Neuron (in vitro differentiated cells): ENCODE data around the gene MAGI1.

Source experiments
- H2AFZ ChIP-seq: one replicate; pipeline ENCODE4 v1.6.1; 2013; ENCODE audit warnings: low read depth, mild to moderate bottlenecking, inconsistent platforms, low read length, moderate library complexity
- H3K27me3 ChIP-seq: one replicate; pipeline ENCODE4 v1.6.1; 2013; ENCODE audit warnings: low read length; ENCODE audit not compliant: insufficient read depth
- H3K36me3 ChIP-seq: one replicate; pipeline ENCODE4 v1.6.1; 2013; ENCODE audit warnings: low read length; ENCODE audit not compliant: insufficient read depth
- H3K4me1 ChIP-seq: one replicate; pipeline ENCODE4 v1.6.1; 2013; ENCODE audit warnings: low read length; ENCODE audit not compliant: insufficient read depth
- H3K4me3 ChIP-seq: 2 replicates; pipeline ENCODE4 v1.5.1; 2013; ENCODE audit warnings: mild to moderate bottlenecking, low read length, moderate library complexity
- H3K9me3 ChIP-seq: one replicate; pipeline ENCODE4 v1.6.1; 2013; ENCODE audit warnings: low read length

MAGI1 gene

DNA sequence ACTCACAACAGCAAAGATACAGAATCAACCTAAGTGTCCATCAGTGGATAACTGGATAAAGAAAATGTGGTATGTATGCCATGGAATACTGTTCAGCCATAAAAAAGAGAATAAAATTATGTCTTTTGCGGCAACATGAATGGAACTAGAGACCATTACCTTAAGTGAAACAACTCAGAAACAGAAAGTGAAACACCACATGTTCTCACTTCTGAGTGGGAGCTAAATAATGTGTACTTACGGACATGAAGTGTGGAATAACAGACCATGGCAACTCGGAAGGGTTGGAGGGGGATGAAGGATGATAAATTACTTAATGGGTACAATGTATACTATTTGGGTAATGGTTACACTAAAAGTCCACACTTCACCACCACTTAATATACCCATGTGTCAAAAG, 600.6 kb downstream of the MAGI1 start:
- Histone ChIP-seq H3K9me3 (no peaks in the 10 kb centered on the region), H3K4me3 (no peak overlapping the region), H2AFZ (no peak overlapping the region), H3K36me3 (peaks cover 32% of the 10 kb centered on the region), H3K4me1 (peaks cover 8% of the 10 kb centered on the region), H3K27me3 (no peaks in the 10 kb centered on the region)

DNA sequence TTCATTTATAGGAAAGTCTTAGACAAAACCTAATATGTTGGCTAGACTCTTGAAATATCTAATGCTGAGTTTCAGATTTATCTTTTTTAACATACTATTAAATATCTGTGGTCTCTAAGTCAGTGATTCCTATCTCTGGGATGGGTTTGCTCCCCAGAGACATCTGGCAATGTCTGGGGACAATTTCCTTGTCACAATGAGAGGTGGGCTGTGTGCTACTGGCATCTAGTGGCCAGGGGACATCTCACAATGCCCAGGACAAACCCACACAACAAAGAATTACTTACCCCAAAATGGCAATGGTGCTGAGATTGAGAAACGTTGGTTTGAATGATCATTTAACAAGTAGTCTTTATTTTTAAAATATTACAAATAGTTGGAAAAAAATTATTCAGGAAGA, 602.1 kb downstream of the MAGI1 start:
- Histone ChIP-seq H2AFZ (no peak overlapping the region), H3K4me3 (no peak overlapping the region), H3K9me3 (no peaks in the 10 kb centered on the region), H3K4me1 (peaks cover 8% of the 10 kb centered on the region), H3K36me3 (peaks cover 41% of the 10 kb centered on the region), H3K27me3 (no peaks in the 10 kb centered on the region)

- H3K27me3 ChIP-seq: no peaks in the 10 kb centered on the region
- no peaks in the 10 kb centered on the region for H3K9me3 ChIP-seq
- no peaks in the 10 kb centered on the region for H3K4me1 ChIP-seq
- H3K36me3 ChIP-seq: peaks cover 56% of the 10 kb centered on the region
- H3K4me3 ChIP-seq: no peak overlapping the region
- H2AFZ ChIP-seq: no peak overlapping the region
Measured at GRCh38 chr3:65433480-65433879, 605.2 kb downstream of the MAGI1 start.

GRCh38 chr3:65432388-65433003, 606.2 kb downstream of the MAGI1 start:
- Histone ChIP-seq H2AFZ (no peak overlapping the region), H3K4me1 (no peaks in the 10 kb centered on the region), H3K27me3 (no peaks in the 10 kb centered on the region), H3K4me3 (no peak overlapping the region), H3K36me3 (peaks cover 59% of the 10 kb centered on the region), H3K9me3 (no peaks in the 10 kb centered on the region)

- Histone ChIP-seq H3K9me3 (no peaks in the 10 kb centered on the region), H3K4me1 (no peaks in the 10 kb centered on the region), H2AFZ (no peak overlapping the region), H3K36me3 (peaks cover 32% of the 10 kb centered on the region), H3K27me3 (no peaks in the 10 kb centered on the region), H3K4me3 (no peak overlapping the region)
Measured at GRCh38 chr3:65425880-65426279, 612.8 kb downstream of the MAGI1 start.

GRCh38 chr3:65422154-65422553, 616.6 kb downstream of the MAGI1 start:
- Histone ChIP-seq H3K36me3 (peaks cover 8% of the 10 kb centered on the region), H2AFZ (no peak overlapping the region), H3K4me3 (no peak overlapping the region), H3K4me1 (no peaks in the 10 kb centered on the region), H3K27me3 (no peaks in the 10 kb centered on the region), H3K9me3 (no peaks in the 10 kb centered on the region)

DNA sequence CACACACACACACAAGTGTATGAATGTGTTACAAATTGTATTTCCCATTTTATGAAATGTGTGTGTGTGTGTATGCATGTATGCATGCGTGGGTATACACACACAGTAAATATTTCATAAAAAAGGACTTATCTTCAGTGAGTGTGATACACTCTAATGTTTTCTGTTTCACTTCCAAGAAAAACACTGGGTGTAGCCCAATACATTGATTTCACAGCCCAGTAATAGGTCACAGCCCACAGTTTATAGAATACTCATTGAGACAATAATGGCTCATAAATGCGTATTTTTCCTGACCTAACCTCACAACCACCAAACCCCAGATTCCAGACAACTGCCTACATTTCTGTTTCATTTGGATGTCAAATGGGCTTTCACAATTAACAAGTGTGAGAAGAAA, 619.5 kb downstream of the MAGI1 start:
- no peaks in the 10 kb centered on the region for H3K4me1 ChIP-seq
- H3K27me3 ChIP-seq: no peaks in the 10 kb centered on the region
- no peak overlapping the region for H3K4me3 ChIP-seq
- H3K36me3 ChIP-seq: peaks cover 8% of the 10 kb centered on the region
- no peaks in the 10 kb centered on the region for H3K9me3 ChIP-seq
- no peak overlapping the region for H2AFZ ChIP-seq

DNA sequence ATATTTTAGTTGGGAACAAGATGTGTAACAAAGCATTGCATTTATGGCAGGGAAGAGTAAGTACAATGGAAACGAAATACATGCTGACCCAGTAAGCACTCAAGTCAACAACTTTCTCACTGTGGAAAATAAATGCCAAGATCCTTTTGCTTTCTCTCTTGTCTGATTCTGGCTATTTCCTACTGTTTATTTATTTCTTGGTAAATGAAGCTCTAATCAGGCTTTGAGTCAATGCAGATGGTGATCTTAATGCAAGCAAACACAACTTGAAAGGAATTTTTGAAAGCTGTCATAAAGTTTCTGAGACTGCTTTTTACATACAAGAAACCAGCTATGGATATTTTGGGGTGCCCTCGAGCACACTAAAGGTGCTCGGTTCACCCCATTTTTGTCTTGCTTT, 624.8 kb downstream of the MAGI1 start:
- Histone ChIP-seq H3K36me3 (no peaks in the 10 kb centered on the region), H3K9me3 (no peaks in the 10 kb centered on the region), H2AFZ (no peak overlapping the region), H3K4me3 (no peak overlapping the region), H3K4me1 (no peaks in the 10 kb centered on the region), H3K27me3 (no peaks in the 10 kb centered on the region)

DNA sequence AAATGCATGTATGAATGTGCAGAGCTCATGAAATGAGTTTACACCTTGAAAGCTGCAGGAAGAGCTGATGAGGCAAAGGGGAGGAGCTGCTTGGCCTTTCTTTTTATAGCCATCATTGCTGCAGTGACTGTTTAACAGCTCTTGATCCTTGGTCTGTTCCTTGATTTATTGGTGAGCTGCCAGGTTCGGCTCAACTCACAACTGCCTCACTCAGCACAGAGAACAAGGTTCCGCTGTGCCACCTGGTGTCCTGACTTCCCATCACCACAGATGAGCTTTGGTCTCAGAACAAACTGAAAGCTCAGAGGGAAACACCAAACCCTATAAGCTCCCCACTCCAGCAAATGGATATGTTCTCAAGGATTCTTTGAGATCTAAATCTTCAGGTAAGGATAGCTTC, 626.1 kb downstream of the MAGI1 start:
- Histone ChIP-seq H3K36me3 (no peaks in the 10 kb centered on the region), H3K4me3 (no peak overlapping the region), H3K9me3 (no peaks in the 10 kb centered on the region), H3K4me1 (no peaks in the 10 kb centered on the region), H2AFZ (no peak overlapping the region), H3K27me3 (no peaks in the 10 kb centered on the region)

DNA sequence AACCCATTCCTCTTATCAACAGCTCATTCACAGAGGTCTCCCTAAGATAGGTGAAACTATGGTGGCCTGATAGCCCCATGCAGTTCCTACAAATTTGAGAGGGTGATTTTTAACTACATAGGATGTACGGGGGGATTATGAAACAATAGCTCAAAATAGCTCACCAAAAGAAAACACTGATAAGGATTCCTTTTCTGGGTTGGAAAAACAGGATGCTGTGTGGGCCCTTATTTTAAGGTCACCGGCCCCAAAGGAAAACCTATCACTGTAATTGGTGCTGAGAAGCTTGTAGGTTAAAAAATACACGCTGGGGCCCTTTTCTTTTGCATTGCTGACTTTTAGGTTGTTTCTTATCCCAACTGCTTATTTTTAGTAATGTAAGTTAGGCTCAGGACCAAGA, 627.4 kb downstream of the MAGI1 start:
- no peaks in the 10 kb centered on the region for H3K36me3 ChIP-seq
- H3K4me1 ChIP-seq: no peaks in the 10 kb centered on the region
- H3K9me3 ChIP-seq: no peaks in the 10 kb centered on the region
- H3K27me3 ChIP-seq: no peaks in the 10 kb centered on the region
- no peak overlapping the region for H3K4me3 ChIP-seq
- H2AFZ ChIP-seq: no peak overlapping the region

GRCh38 chr3:65409176-65409569, 629.5 kb downstream of the MAGI1 start:
- Histone ChIP-seq H3K9me3 (no peaks in the 10 kb centered on the region), H3K4me3 (no peak overlapping the region), H3K27me3 (no peaks in the 10 kb centered on the region), H3K36me3 (no peaks in the 10 kb centered on the region), H2AFZ (no peak overlapping the region), H3K4me1 (no peaks in the 10 kb centered on the region)

DNA sequence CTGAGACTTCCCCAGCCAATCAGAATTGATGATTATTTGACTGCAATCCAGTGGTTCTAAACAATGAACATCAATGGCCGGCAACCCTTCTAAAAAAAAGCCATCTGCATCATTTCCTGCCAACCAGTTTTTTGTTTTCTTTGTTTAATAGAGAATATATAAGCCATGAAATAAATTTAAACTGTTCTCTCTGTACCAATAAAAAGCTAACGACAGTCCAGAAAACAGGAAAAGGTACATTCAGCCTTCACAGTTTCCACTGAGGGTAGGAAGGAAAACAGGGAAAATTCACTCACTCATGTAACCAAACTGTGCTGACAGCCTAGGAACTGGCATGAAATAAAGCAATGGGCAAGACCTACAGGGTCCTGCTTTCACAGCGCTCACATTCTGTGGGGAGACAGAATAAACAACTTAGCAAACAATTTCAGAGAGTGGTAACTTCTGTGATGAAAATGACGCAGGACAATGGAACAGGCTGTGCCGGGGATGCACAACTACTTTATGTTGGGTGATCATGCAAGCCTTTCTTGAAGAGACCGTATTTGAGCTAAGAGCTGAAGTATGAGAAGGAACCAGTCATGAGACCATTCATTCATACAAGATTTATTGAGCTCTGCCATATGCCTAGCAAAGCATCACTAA, 630.1 kb downstream of the MAGI1 start:
- H3K27me3 ChIP-seq: no peaks in the 10 kb centered on the region
- H3K36me3 ChIP-seq: no peaks in the 10 kb centered on the region
- no peak overlapping the region for H3K4me3 ChIP-seq
- no peaks in the 10 kb centered on the region for H3K4me1 ChIP-seq
- no peaks in the 10 kb centered on the region for H3K9me3 ChIP-seq
- H2AFZ ChIP-seq: no peak overlapping the region

- Histone ChIP-seq H2AFZ (no peak overlapping the region), H3K4me3 (no peak overlapping the region), H3K4me1 (peaks cover 12% of the 10 kb centered on the region), H3K9me3 (no peaks in the 10 kb centered on the region), H3K36me3 (no peaks in the 10 kb centered on the region), H3K27me3 (no peaks in the 10 kb centered on the region)
Measured at GRCh38 chr3:65406470-65406869, 632.2 kb downstream of the MAGI1 start.

GRCh38 chr3:65402597-65402996, 636.1 kb downstream of the MAGI1 start:
- no peaks in the 10 kb centered on the region for H3K9me3 ChIP-seq
- no peak overlapping the region for H3K4me3 ChIP-seq
- H3K36me3 ChIP-seq: no peaks in the 10 kb centered on the region
- no peak overlapping the region for H2AFZ ChIP-seq
- H3K4me1 ChIP-seq: peaks cover 29% of the 10 kb centered on the region
- no peaks in the 10 kb centered on the region for H3K27me3 ChIP-seq
